ENCODE measurements around the gene CACNG4. TPM values are rescaled to one million over a fixed set of nuclear protein-coding genes. Genes with fewer than 3 reads are reported as not detected.

The CACNG4 gene
- total and polyA plus RNA-seq, 2 donors from 2014 or later, result 0.26 to 0.31 TPM

DNA sequence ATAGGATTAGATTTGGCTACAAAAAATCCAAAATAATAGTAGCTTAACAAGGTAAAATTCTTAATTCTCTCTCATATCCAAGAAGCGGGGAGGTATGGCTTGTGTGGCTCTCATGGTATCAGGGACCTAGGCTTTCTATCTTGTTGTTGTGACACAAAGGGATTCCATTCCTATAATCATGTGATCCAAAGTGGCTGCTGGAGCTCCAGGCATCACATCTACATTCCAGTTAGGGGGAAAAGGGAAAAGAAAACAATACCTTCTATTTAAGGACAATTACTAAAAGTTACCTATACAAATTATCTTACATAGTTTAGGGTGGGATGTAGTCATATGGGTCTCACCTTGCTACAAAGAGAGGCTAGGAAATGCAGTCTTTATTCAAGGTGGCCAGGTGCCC, 47.6 kb upstream of the CACNG4 start:
- DNase-seq (no peak), FAIRE-seq (no peak)
- Histone ChIP-seq H3K4me1 (ENCODE audit: control insufficient read depth in 2 of 3, insufficient read depth in 2 of 3, low read depth in 1 of 3, low read length in 3 of 3) (no peaks in the 10 kb centered on the region), H3K27me3 (ENCODE audit: control insufficient read depth, insufficient read depth, low read length) (no peaks in the 10 kb centered on the region), H3K36me3 (ENCODE audit: control insufficient read depth in 2 of 3, insufficient read depth in 3 of 3, low read length in 3 of 3) (no peaks in the 10 kb centered on the region), H3K9ac (ENCODE audit: low read length in 3 of 3) (no peak overlapping the region), H3K27ac (ENCODE audit: low read depth in 2 of 2, low read length in 2 of 2) (no peak overlapping the region), H3K4me3 (ENCODE audit: low read length in 3 of 3) (no peak overlapping the region), H3K9me3 (ENCODE audit: control insufficient read depth in 2 of 3, insufficient read depth in 1 of 3, low read length in 3 of 3) (no peaks in the 10 kb centered on the region)
- TF ChIP-seq, protein P1, sequence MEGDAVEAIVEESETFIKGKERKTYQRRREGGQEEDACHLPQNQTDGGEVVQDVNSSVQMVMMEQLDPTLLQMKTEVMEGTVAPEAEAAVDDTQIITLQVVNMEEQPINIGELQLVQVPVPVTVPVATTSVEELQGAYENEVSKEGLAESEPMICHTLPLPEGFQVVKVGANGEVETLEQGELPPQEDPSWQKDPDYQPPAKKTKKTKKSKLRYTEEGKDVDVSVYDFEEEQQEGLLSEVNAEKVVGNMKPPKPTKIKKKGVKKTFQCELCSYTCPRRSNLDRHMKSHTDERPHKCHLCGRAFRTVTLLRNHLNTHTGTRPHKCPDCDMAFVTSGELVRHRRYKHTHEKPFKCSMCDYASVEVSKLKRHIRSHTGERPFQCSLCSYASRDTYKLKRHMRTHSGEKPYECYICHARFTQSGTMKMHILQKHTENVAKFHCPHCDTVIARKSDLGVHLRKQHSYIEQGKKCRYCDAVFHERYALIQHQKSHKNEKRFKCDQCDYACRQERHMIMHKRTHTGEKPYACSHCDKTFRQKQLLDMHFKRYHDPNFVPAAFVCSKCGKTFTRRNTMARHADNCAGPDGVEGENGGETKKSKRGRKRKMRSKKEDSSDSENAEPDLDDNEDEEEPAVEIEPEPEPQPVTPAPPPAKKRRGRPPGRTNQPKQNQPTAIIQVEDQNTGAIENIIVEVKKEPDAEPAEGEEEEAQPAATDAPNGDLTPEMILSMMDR (IDR thresholded peaks at IDR 0.05; ENCODE audit: borderline replicate concordance, extremely low read depth, insufficient read depth), result no peak
- intact Hi-C loops (cut with DNase I), result no loop called here

DNA sequence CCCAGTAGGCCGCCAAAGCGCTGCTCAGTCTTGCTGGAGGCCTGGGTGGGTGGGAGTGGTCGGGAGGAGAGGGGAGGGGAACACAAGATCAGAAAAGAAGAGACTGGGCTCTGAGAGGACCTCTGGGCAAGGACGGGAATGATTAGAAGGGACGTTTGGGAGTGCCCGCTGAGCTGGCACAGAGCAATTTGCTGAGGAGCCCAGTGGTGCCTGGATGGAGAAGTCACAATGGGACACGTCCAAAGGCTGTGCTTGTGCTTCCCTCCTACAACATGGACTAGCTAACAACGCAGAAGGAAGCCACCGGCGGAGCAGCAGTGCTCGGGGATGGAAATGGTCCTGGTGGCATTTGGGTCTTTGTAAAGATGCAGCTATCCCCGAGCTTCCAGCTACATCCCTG, 45.6 kb upstream of the CACNG4 start:
- intact Hi-C loops (cut with DNase I), result no loop called here
- no peak overlapping the region for H3K9ac ChIP-seq (ENCODE audit: low read length in 3 of 3)
- H3K9me3 ChIP-seq (ENCODE audit: control insufficient read depth in 2 of 3, insufficient read depth in 1 of 3, low read length in 3 of 3), result no peaks in the 10 kb centered on the region
- no peaks in the 10 kb centered on the region for H3K27me3 ChIP-seq (ENCODE audit: control insufficient read depth, insufficient read depth, low read length)
- no peak overlapping the region for H3K27ac ChIP-seq (ENCODE audit: low read depth in 2 of 2, low read length in 2 of 2)
- no peak for DNase-seq
- no peaks in the 10 kb centered on the region for H3K36me3 ChIP-seq (ENCODE audit: control insufficient read depth in 2 of 3, insufficient read depth in 3 of 3, low read length in 3 of 3)
- H3K4me3 ChIP-seq (ENCODE audit: low read length in 3 of 3), result no peak overlapping the region
- FAIRE-seq, result no peak
- no peaks in the 10 kb centered on the region for H3K4me1 ChIP-seq (ENCODE audit: control insufficient read depth in 2 of 3, insufficient read depth in 2 of 3, low read depth in 1 of 3, low read length in 3 of 3)
- TF ChIP-seq, protein P1 (IDR thresholded peaks at IDR 0.05; ENCODE audit: borderline replicate concordance, extremely low read depth, insufficient read depth), result no peak

DNA sequence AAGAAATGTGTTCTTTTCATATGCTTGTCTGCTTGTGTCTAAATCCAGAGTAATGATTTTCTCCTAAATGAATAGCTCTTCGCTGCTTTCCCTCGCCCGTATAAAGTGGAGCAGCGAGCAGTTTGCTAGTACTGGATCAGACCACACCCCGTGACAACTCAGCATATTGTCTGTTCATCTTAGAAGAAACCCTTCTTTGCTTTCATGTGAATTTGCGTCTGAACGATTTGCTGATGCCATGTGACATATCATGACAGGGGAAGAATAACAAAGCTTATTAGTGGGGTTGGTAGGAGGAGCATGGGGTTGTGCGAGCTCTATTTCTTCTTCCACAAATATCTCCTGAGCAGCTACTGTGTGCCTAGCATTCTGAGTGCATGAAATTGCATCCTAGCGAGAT, 44.1 kb upstream of the CACNG4 start:
- H3K4me3 ChIP-seq (ENCODE audit: low read length in 3 of 3), result no peak overlapping the region
- no peaks in the 10 kb centered on the region for H3K4me1 ChIP-seq (ENCODE audit: control insufficient read depth in 2 of 3, insufficient read depth in 2 of 3, low read depth in 1 of 3, low read length in 3 of 3)

More for the DNA sequence above, 44.1 kb upstream of the CACNG4 start:
- TF ChIP-seq, protein P1 (IDR thresholded peaks at IDR 0.05; ENCODE audit: borderline replicate concordance, extremely low read depth, insufficient read depth), result no peak
- no peaks in the 10 kb centered on the region for H3K9me3 ChIP-seq (ENCODE audit: control insufficient read depth in 2 of 3, insufficient read depth in 1 of 3, low read length in 3 of 3)
- no peak overlapping the region for H3K27ac ChIP-seq (ENCODE audit: low read depth in 2 of 2, low read length in 2 of 2)
- FAIRE-seq, result no peak
- no peak for DNase-seq
- no peaks in the 10 kb centered on the region for H3K36me3 ChIP-seq (ENCODE audit: control insufficient read depth in 2 of 3, insufficient read depth in 3 of 3, low read length in 3 of 3)
- no peak overlapping the region for H3K9ac ChIP-seq (ENCODE audit: low read length in 3 of 3)
- intact Hi-C loops (cut with DNase I), result no loop called here
- H3K27me3 ChIP-seq (ENCODE audit: control insufficient read depth, insufficient read depth, low read length), result no peaks in the 10 kb centered on the region
